GM12873 (cell line): Measurements from ENCODE around the gene NMD3.

Experiments used
- TF ChIP-seq, protein P1 (sequence below): IDR thresholded peaks from 2 replicates; pipeline ENCODE4 v1.5.1; 2012; ENCODE audit warnings: low read depth, mild to moderate bottlenecking, moderate library complexity, low read length, control low read depth; ENCODE audit not compliant: insufficient read depth; ENCODE audit errors: missing control alignments

Gene NMD3

DNA sequence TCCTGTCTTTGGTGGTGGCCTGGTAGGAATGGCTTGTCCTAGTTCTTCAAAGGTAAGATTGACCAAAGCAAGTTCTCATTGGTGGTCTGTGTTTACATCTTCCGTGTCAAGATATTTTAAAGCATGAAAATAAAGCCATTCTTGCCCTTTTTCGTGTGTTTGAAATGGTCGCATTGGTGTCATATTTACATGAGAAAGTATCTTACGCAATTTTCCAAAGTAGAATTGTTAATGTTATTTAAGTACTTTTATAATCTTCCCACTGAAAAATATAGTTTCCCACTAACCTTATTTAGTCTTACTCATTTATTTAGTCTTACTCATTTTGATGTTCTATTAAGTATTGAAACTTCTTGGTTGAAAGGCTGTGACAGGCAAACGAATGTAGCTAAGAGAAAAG, 31.0 kb downstream of the NMD3 start:
- TF ChIP-seq, protein P1, sequence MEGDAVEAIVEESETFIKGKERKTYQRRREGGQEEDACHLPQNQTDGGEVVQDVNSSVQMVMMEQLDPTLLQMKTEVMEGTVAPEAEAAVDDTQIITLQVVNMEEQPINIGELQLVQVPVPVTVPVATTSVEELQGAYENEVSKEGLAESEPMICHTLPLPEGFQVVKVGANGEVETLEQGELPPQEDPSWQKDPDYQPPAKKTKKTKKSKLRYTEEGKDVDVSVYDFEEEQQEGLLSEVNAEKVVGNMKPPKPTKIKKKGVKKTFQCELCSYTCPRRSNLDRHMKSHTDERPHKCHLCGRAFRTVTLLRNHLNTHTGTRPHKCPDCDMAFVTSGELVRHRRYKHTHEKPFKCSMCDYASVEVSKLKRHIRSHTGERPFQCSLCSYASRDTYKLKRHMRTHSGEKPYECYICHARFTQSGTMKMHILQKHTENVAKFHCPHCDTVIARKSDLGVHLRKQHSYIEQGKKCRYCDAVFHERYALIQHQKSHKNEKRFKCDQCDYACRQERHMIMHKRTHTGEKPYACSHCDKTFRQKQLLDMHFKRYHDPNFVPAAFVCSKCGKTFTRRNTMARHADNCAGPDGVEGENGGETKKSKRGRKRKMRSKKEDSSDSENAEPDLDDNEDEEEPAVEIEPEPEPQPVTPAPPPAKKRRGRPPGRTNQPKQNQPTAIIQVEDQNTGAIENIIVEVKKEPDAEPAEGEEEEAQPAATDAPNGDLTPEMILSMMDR: no peak

DNA sequence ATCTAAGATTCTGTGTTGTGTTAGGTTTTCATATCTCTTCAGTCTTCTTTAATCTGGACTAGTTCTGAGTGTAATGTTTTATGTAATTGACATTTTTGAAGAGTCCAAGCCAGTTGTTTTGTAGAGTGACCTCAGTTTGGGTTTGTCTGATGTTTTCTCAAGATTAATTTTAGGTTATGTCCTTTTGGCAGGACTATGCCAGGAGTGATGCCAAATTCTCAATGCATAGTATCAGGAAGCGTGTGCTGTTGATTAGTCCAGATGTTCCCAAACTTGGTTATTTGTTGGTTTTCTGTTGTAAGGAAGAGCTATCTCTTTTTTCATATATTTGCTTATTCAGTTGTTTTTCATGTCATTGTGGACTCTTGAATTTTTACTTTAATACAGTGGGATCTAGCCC, 32.6 kb downstream of the NMD3 start:
- TF ChIP-seq, protein P1: no peak

DNA sequence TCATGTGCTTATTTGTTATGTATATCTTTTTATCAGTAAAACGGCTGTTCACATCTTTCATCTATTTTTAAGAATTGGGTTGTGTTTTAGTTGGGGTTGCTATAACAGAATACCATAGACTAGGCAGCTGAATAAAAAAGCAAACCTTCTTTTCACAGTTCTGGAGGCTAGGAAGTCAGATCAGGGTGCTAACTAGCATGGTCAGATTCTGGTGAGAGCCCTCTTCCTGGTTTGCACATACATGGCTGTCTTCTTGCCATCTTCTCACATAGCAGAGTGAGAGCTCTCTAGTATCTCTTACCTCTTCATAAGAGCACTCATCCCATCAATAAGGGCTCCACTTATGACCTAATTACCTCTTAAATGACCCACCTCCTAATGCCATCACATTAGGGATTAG, 33.8 kb downstream of the NMD3 start:
- TF ChIP-seq, protein P1: no peak

DNA sequence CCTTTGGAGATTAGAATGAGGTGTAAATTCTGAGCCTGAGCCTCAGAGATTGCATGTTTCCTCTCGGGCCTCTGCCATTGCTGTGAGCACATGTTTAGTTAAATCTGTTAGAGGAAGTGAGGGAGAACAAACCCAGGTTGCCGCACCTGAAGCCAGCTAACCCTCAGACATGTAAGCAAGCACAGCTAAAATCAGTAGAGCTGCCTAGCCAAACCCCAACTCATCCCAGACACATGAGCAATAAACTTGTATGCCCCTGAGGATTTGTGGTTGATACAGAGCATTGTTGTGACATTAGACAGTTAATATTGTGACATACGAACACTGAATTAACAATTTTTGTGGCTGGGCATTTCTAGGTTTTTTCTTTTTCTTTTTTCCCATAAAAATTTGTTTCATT, 41.9 kb downstream of the NMD3 start:
- TF ChIP-seq, protein P1: no peak

DNA sequence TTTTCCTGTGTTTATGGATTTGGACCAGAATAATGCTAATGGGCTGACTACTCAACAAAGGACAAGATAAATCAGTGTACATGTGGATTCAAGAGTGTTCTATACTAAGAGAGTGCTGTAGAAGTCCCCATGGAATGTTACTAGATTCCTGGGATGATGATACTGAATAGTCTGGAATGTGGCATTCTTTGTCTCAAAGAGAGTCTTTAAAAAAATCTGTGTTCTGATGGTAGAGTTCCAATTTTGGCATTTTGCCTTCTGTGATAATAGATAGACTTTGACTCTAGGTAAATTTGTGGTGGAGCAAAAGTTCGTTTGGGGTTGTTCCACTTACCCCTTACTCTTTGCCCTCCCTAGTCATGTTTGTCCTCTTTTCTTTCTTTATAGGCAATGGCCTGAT, 43.7 kb downstream of the NMD3 start:
- TF ChIP-seq, protein P1: no peak

DNA sequence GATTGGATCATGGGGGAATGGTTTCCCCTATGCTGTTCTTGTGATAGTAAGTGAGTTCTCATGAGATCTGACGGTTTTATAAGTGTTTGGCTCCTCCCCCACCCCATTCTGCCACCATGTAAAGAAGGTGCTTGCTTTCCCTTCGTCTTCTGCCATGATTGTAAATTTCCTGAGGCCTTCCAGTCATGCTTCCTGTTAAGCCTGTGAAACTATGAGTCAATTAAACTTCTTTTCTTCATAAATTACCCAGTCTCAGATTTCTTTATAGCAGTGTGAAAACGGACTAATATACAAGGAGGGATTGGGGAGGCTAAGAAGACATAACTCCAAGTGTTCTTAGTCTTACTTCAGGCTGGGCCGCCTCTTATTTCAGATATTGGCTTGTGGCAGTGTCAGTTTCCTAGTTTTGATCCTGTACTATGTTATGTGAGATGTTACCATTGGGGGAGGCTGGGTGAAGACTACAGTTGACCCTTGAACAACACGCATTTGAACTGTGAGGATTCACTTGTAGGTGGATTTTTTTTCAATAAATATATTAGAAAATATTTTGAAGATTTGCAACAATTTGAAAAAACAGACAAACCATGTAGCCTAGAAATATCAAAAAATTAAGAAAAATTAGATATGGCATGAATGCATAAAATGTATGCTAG, 44.9 kb downstream of the NMD3 start:
- TF ChIP-seq, protein P1: no peak

DNA sequence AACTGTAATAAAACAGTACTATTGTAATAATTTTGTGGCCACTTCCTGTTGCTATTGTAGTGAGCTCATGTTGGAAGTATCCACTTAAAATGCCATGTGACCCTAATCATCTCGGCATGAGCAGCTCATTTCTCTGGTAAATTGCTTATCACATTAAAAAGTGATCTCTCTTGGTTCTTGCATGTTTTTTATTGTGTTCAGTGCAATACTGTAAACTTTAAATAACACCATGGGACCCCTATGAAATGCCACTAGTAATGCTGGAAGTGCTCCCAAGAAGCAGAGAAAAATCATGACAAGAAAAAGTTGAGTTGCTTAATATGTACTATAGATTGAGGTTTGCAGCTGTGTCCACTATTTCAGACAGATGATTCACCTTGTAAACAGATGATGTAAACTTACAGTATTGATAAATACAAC, 45.6 kb downstream of the NMD3 start:
- TF ChIP-seq, protein P1: no peak
